ENCODE measurements around the gene FKRP. TPM values are rescaled to one million over a fixed set of nuclear protein-coding genes. Genes with fewer than 3 reads are reported as not detected.

The FKRP gene
- total RNA-seq, 1 experiment from 2014 or later: 19.4 TPM

GRCh38 chr19:46727757-46728156, 18.1 kb upstream of the FKRP start:
- H3K4me1 ChIP-seq (ENCODE audit: control insufficient read depth in 1 of 2, insufficient read depth in 2 of 2, low read length in 2 of 2): peaks cover 0 to 16% of the 10 kb centered on the region in 2 experiments; a peak in 2 of 4 replicates
- H3K9ac ChIP-seq (ENCODE audit: low read length): no peak overlapping the region
- POLR2A ChIA-PET: no interaction called here
- H3K4me3 ChIP-seq (replicated peaks in 1 of 2; ENCODE audit: low read depth in 1 of 2, low read length in 2 of 2): no peak overlapping the region
- peaks cover 53 to 63% of the 10 kb centered on the region in 2 experiments; a peak in 3 of 4 replicates for H3K36me3 ChIP-seq (ENCODE audit: control insufficient read depth in 1 of 2, insufficient read depth in 2 of 2, low read length in 2 of 2)
- CTCF ChIA-PET: interaction anchor here (0.6 to 1.7 kb wide), 4 partner anchors 10 to 103 kb away, joined by 3 to 6 read pairs (median 5); partner anchors contain the start of gene PRKD2
- RAD21 ChIA-PET (ENCODE audit: low non-redundant PET in 1 of 2, low total read pairs in 2 of 2, uncharacterized antibody in 2 of 2, unreplicated experiment in 2 of 2): no interaction called here
- H4K20me1 ChIP-seq (ENCODE audit: insufficient read depth): no peaks in the 10 kb centered on the region; the same call in 1 of the 2 replicates
- intact Hi-C loops (cut with micrococcal nuclease): loop anchor here (10.0 kb wide), 1 partner anchor 113 kb away; no protein-coding TSS in a partner anchor
- no peaks in the 10 kb centered on the region for H3K27me3 ChIP-seq (ENCODE audit: insufficient read depth, low read length)
- H3K4me2 ChIP-seq (ENCODE audit: low read length): no peak overlapping the region
- H3K9me2 ChIP-seq (ENCODE audit: insufficient read depth): no peaks in the 10 kb centered on the region
- BruUV-seq (replicated peaks): no TSS peak
- peaks cover 62% of the 10 kb centered on the region; the same call in 1 of the 2 replicates for H3K79me2 ChIP-seq (ENCODE audit: insufficient read depth, low read length)
- ATAC-seq (no peak), DNase-seq (ENCODE audit: low read depth, low spot score) (no peak)
- H3K9me3 ChIP-seq (ENCODE audit: control insufficient read depth in 1 of 2, insufficient read depth in 1 of 2, low read depth in 1 of 2, low read length in 2 of 2): no peaks in the 10 kb centered on the region
- TF ChIP-seq TCF7L2 (IDR thresholded peaks at IDR 0.05; ENCODE audit: borderline replicate concordance, extremely low read depth, insufficient read depth, insufficient read length) (no peak), JUND (IDR thresholded peaks at IDR 0.05) (no peak)
- no peak overlapping the region for H2AFZ ChIP-seq (ENCODE audit: low read depth, low read length, poor library complexity, severe bottlenecking)
- H3K27ac ChIP-seq (ENCODE audit: low read depth, low read length): no peak overlapping the region

GRCh38 chr19:46728208-46728607, 17.6 kb upstream of the FKRP start:
- Histone ChIP-seq H3K27me3 (ENCODE audit: insufficient read depth, low read length) (no peaks in the 10 kb centered on the region), H3K9me3 (ENCODE audit: control insufficient read depth in 1 of 2, insufficient read depth in 1 of 2, low read depth in 1 of 2, low read length in 2 of 2) (no peaks in the 10 kb centered on the region), H3K36me3 (ENCODE audit: control insufficient read depth in 1 of 2, insufficient read depth in 2 of 2, low read length in 2 of 2) (peaks cover 53 to 61% of the 10 kb centered on the region in 2 experiments), H3K4me2 (ENCODE audit: low read length) (no peak overlapping the region), H2AFZ (ENCODE audit: low read depth, low read length, poor library complexity, severe bottlenecking) (no peak overlapping the region), H3K79me2 (ENCODE audit: insufficient read depth, low read length) (peaks cover 66% of the 10 kb centered on the region), H3K9me2 (ENCODE audit: insufficient read depth) (no peaks in the 10 kb centered on the region), H4K20me1 (ENCODE audit: insufficient read depth) (peaks cover under 1% of the 10 kb centered on the region; the same call in 1 of the 2 replicates), H3K4me3 (replicated peaks in 1 of 2; ENCODE audit: low read depth in 1 of 2, low read length in 2 of 2) (no peak overlapping the region), H3K9ac (ENCODE audit: low read length) (no peak overlapping the region), H3K27ac (ENCODE audit: low read depth, low read length) (no peak overlapping the region), H3K4me1 (ENCODE audit: control insufficient read depth in 1 of 2, insufficient read depth in 2 of 2, low read length in 2 of 2) (peaks cover 0 to 16% of the 10 kb centered on the region in 2 experiments; a peak in 2 of 4 replicates)
- TF ChIP-seq ELF1 (IDR thresholded peaks at IDR 0.05; ENCODE audit: borderline replicate concordance, low read depth) (no peak), SIN3A (IDR thresholded peaks at IDR 0.05; ENCODE audit: low read depth) (no peak), REST (IDR thresholded peaks at IDR 0.05; ENCODE audit: low read depth) (no peak), POLR2A (IDR thresholded peaks at IDR 0.05; ENCODE audit: borderline replicate concordance, extremely low read depth, insufficient read depth, insufficient read length) (no peak), CBX3 (IDR thresholded peaks at IDR 0.05; ENCODE audit: low read depth) (no peak), POLR2AphosphoS5 (IDR thresholded peaks at IDR 0.05; ENCODE audit: low read depth, low read length) (no peak), ATF3 (IDR thresholded peaks at IDR 0.05) (no peak), JUND (IDR thresholded peaks at IDR 0.05) (no peak)
- intact Hi-C loops (cut with micrococcal nuclease): loop anchor here (10.0 kb wide), 1 partner anchor 113 kb away; no protein-coding TSS in a partner anchor
- BruUV-seq (replicated peaks): no TSS peak
- POLR2A ChIA-PET: interaction anchor here (1.3 kb wide), 1 partner anchor 60 kb away, joined by 3 read pairs; the partner anchor contains the start of gene SLC1A5
- ATAC-seq (no peak), DNase-seq (ENCODE audit: low read depth, low spot score) (no peak)
- RAD21 ChIA-PET (ENCODE audit: low non-redundant PET in 1 of 2, low total read pairs in 2 of 2, uncharacterized antibody in 2 of 2, unreplicated experiment in 2 of 2): no interaction called here
- CTCF ChIA-PET: interaction anchor here (0.6 to 1.7 kb wide), 6 partner anchors 10 to 102 kb away, joined by 3 to 6 read pairs (median 4); partner anchors contain the start of gene PRKD2
